HG02642 (cell line): ENCODE results near the gene SPATA31D1.
"Not testable (repeated sequence)": the region's sequence is repeated elsewhere in the genome, so short reads cannot be mapped to it uniquely, and the experiment has no call there.

ENCODE experiments used
- ATAC-seq: cut with Tn5 transposase; IDR thresholded peaks from one replicate; pipeline ENCODE4 v1.9.1; 2021; ENCODE audit warnings: mild to moderate bottlenecking; ENCODE audit not compliant: unreplicated experiment, poor library complexity

SPATA31D1 gene

DNA sequence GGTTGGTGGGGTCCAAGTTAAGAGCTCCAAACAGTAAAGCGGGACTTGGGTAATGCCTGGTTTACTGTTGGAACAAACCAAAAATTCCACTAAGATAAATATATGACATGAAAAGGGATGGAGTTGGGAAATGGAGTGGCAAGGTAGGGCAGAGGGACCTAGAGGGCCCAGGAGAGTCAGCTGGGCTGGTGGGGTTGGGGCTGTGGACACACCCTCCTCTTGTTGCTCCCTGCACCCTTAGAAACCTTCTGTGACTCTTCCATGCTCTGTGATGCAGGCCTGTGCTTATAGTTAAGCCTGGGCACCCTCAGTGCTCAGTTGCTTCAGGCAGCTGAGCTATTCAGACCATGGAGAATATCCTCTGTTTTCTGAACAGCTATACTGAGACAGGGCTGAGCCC lies at the start of gene SPATA31D1:
SPATA31D1 (plus strand) TSS at position 301 of the 400 bp plus-strand sequence; CDS start at position 348, 47 bp downstream.
- ATAC-seq, result not testable (repeated sequence)

DNA sequence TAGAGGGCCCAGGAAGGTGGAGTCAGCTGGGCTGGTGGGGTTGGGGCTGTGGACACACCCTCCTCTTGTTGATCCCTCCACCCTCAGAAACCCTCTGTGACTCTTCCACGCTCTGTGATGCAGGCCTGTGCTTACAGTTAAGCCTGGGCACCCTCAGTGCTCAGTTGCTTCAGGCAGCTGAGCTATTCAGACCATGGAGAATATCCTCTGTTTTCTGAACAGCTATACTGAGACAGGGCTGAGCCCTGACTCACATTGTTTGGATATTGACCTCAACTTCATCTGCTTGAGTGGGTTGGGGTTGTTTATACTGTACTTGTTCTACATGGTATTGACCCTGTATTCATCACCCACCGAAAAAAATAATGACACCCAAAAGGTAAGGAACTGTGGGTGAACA lies 45.2 kb upstream of the SPATA31D1 start, which contains the start of gene SPATA31D3:
SPATA31D3 (plus strand) TSS at position 108 of the 400 bp plus-strand sequence; CDS start at position 194, 86 bp downstream.
- not testable (repeated sequence) for ATAC-seq

GRCh38 chr9:81948650-81949049 lies 39.9 kb upstream of the SPATA31D1 start:
- not testable (repeated sequence) for ATAC-seq

DNA sequence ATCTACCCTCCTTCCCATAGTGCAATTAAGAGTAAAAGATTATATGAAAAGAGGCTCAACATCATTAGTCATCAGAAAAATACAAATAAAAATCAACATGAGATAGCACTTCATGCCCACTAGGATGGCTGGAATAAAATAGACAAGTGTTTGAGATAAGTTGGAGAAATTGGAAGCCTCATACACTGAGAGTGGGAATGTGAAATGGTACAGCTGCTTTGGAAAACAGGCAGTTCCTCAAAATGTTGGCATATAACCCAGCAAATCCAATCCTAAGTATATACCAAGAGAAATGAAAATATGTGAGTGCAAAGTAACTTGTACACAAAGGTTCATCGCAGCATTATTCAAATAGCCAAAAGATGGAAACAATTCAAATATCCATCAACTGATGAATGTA lies 35.5 kb upstream of the SPATA31D1 start:
- ATAC-seq, result no peak

DNA sequence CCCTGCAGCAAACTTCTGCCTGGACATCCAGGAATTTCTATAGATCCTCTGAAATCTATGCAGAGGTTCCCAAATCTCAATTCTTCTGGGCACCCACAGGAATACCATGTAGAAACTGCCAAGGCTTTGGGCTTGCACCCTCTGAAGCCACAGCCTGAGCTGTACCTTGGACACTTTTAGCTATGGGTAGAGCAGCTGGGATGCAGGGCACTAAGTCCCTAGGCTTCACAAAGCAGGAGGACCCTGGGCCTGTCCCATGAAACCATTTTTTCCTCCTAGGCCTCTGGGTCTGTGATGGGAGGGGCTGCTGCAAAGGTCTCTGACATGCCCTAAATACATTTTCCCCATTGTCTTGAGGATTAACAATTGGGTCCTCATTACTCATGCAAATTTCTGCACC lies 32.9 kb upstream of the SPATA31D1 start:
- ATAC-seq, result no peak

DNA sequence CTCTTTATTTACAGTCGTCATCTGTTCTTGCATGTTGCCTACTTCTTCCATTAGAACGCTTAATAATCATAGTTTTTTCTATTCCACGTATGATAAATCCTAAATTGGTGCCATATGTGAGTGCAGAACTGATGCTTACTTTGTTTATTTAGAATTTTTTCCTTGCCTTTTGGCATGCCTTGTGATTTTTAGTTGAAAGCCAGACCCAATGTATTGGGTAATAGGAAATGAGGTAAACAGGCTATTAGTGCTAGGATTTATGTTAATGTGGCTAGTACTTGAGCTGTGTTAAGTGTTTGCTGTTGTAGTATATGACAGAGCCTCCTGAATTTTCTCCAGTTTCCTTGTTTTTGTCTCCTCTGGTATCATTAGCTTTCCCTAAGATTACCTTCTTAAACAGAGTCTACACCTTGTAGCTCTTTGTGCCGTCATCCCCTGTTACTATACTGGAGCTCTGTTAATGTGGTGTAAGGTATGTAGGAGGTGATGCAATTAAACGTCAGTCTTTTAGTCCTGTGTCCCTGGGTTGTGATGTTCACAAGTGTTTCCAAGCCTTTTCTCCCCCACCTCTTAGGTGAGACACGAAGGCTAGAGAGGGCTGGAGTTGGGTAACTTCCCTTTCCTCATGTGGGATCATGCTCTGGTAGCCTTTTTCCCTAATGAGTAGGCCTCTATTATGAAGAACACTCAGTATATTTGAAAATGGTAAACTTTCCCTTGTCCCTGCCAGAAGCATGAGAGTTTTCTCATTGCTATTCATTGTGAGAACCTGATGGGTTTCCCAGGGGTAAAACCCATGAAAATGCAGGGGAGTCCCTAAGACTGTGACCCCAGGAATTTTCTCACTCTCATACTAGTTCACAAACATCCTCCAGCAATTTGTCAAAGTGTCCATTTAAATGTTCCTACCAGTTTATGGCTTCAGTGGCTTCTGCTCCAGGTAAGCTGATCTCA lies 24.1 kb upstream of the SPATA31D1 start:
- ATAC-seq, result peak; percentile 39

- no peak for ATAC-seq
Observed at GRCh38 chr9:81968026-81968425, 20.5 kb upstream of the SPATA31D1 start.

- no peak for ATAC-seq
Observed at GRCh38 chr9:81969971-81970370, 18.6 kb upstream of the SPATA31D1 start.

GRCh38 chr9:81971727-81972126 lies 16.8 kb upstream of the SPATA31D1 start:
- ATAC-seq, result no peak

DNA sequence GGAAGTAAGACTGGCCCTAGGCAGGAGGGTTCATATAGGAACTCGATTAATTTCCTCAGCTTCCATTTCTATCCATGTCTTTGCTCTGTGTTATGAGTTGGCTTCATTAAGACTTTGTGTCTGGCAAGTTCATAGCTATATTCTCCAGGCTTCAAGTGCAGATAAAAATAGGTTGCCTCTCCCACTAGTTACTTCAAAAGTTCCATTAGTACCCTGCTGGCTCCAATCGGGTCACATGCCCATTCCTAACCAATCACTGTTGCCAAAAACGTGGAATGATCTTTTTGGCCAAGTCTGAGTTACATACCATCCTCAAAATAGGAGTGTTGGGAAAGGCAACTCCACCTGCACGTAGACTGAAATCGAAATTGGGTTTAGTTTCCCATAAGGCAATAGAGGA lies 13.8 kb upstream of the SPATA31D1 start:
- no peak for ATAC-seq

- ATAC-seq, result no peak
Observed at GRCh38 chr9:81976351-81976750, 12.2 kb upstream of the SPATA31D1 start.

GRCh38 chr9:81979196-81979595 lies 9.4 kb upstream of the SPATA31D1 start:
- ATAC-seq, result no peak

DNA sequence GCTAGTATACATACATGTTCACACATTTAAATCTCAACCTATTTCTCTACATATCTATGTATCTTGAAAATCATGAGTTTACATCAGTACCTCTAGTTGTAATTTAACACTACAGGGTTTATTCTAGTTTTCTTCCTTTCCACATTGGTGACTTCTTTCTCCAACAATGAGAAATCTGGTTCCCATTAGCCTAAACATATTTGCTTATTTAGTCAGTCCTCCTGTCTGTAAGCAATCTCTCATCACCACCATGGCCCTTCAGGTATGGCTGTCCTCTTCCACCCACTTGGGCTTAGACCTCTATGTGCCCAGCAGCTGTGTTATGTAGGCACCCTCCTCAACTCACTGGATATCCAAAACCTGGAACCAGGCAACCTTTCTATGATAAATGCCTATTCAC lies 8.0 kb upstream of the SPATA31D1 start:
- ATAC-seq, result no peak

DNA sequence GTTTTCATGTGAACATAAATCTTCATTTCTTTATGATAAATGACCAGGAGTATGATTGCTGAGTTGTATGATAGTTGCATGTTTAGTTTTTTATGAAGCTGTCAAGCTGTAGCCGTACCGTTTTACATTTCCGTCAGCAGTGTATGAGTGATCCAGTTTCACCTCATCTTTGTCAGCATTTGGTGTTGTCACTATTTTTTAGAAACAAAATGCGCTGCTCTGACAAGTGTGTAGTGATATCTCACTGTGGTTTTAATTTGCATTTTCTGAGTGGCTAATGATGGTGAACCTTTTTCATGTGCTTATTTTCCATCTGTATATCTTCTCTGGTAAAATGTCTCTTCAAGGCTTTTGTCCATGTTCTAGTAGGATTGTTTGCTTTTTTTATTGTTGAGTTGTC lies 6.7 kb upstream of the SPATA31D1 start:
- ATAC-seq, result no peak

DNA sequence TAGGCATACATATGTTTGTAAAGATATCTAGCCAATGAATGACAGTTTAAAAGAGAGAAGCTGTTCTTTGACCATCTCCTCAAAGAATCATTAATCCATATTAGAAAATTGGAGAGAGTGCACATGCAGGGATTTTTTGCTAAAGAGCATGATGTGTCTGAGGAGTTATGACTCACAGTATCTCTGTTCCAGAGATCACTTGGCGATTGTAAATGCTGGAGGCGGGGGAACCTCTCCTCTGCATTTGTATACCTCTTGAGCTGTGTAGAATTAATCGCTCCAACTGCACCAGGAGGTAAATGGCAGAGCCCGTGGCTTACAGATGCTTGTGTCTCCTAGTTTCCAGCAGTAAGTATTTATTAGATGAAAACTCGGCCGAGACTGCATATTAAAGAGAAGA lies 3.6 kb upstream of the SPATA31D1 start:
- no peak for ATAC-seq

GRCh38 chr9:81986051-81986450 lies 2.5 kb upstream of the SPATA31D1 start:
- ATAC-seq, result no peak

GRCh38 chr9:81989700-81990099 lies 1.1 kb downstream of the SPATA31D1 start:
- no peak for ATAC-seq

- no peak for ATAC-seq
Observed at GRCh38 chr9:81993656-81994055, 5.1 kb downstream of the SPATA31D1 start.

DNA sequence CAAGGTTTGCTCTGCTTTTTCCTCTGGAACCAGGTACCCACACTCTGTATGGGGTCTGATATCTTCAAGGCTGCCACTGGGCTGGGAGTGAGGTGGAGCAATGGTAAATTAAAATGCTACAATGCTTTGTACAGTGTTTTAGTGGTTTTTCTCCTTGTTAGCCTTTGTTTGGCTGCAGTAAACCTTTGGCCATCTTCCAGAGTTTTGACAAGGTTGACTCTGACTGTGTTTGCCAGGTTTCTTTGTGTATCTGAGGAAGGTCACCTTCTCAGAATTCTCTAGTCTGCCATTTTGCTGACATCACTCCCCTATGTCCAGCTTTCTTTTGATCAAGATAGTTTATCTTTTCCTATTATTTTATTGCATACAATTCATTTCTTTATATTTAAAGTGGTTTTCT lies 11.2 kb downstream of the SPATA31D1 start:
- no peak for ATAC-seq

- ATAC-seq, result no peak
Observed at GRCh38 chr9:82010711-82011110, 22.1 kb downstream of the SPATA31D1 start.

DNA sequence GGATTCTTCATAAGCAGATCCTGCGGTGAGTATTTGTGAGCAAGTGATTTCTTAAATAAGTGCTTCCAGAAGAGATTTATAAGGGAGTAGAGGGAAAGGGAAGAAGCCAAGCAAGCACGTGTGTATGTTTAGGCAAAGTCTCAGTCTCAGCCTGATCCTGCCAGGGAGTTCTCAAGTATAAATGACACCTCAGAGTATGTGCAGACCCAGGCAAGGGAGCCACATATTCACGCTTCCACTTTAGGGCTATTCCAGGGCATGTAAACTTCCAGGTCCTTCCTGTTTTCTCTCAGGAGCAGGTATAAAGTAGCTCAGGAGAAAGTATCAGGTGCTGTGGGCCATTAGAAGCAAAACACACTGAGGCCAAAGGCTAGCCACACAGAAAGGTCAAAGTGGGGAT lies 22.6 kb downstream of the SPATA31D1 start:
- no peak for ATAC-seq

- ATAC-seq, result no peak
Observed at GRCh38 chr9:82012276-82012675, 23.7 kb downstream of the SPATA31D1 start.
